GM12873 (cell line): ENCODE results near the gene LHCGR.

Source experiments
- TF ChIP-seq, protein P1 (sequence below): IDR thresholded peaks from 2 replicates; pipeline ENCODE4 v1.5.1; 2012; ENCODE audit warnings: low read depth, mild to moderate bottlenecking, moderate library complexity, low read length, control low read depth; ENCODE audit not compliant: insufficient read depth; ENCODE audit errors: missing control alignments

LHCGR gene

GRCh38 chr2:48651158-48651790 lies 104.2 kb downstream of the LHCGR start:
- TF ChIP-seq, protein P1, sequence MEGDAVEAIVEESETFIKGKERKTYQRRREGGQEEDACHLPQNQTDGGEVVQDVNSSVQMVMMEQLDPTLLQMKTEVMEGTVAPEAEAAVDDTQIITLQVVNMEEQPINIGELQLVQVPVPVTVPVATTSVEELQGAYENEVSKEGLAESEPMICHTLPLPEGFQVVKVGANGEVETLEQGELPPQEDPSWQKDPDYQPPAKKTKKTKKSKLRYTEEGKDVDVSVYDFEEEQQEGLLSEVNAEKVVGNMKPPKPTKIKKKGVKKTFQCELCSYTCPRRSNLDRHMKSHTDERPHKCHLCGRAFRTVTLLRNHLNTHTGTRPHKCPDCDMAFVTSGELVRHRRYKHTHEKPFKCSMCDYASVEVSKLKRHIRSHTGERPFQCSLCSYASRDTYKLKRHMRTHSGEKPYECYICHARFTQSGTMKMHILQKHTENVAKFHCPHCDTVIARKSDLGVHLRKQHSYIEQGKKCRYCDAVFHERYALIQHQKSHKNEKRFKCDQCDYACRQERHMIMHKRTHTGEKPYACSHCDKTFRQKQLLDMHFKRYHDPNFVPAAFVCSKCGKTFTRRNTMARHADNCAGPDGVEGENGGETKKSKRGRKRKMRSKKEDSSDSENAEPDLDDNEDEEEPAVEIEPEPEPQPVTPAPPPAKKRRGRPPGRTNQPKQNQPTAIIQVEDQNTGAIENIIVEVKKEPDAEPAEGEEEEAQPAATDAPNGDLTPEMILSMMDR = no peak

DNA sequence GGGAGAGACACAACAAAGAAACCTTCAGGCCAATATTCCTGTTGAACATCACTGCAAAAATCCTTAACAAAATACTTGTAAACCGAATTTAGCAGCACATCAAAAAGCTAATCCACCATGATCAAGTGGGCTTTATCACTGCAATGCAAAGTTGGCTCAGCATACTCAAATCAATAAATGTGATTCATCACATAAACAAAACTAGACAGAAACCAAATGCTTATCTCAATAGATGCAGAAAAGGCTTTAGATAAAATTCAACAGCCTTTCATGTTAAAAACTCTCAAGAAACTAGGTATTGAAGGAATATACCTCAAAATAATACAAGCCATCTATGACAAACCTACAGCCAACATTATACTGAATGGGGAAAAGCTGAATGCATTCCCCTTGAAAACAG lies 117.3 kb downstream of the LHCGR start:
- TF ChIP-seq, protein P1 = no peak
